Measurements from ENCODE around the gene SUPT4H1. TPM values are rescaled to one million over a fixed set of nuclear protein-coding genes. Genes with fewer than 3 reads are reported as not detected.

The SUPT4H1 gene
- total RNA-seq, 1 experiment from 2014 or later = 53.8 TPM

DNA sequence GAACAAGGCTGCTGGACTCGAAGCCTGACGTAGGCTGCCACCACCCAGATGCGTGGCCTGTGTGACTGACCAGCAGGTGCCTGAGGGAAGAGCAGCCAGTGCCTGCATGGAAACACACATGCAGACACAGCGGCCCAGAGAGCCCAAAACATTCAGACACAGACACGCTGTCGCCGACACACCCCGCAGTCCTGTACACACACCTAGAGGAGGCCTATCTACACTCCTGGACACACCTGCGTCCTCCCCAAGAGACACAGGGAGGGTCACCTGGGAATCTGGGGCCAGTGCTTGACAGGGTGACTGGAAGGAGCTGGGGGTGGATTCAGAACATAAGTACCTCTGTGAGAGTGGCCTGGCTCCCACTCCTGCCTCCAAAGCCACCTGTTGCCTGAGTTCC, 17.3 kb downstream of the SUPT4H1 start:
- H3K9me3 ChIP-seq (ENCODE audit: control insufficient read depth, insufficient read depth, low read depth, low read length) = no peaks in the 10 kb centered on the region
- no peaks in the 10 kb centered on the region; the same call in 1 of the 2 replicates for H3K4me1 ChIP-seq (ENCODE audit: control insufficient read depth, insufficient read depth, low read length)
- ChIA-PET CTCF (no interaction called here), POLR2A (interaction anchor here (0.6 kb wide), 1 partner anchor 65 kb away, joined by 5 read pairs; no protein-coding TSS in a partner anchor)
- no TSS peak for BruUV-seq (replicated peaks)
- no peak overlapping the region for H3K4me3 ChIP-seq (ENCODE audit: low read depth in 2 of 2, low read length in 2 of 2)
- no peak for TF ChIP-seq POLR2AphosphoS5 (IDR thresholded peaks at IDR 0.05; ENCODE audit: low read depth, low read length)
- TF ChIP-seq, protein P1, sequence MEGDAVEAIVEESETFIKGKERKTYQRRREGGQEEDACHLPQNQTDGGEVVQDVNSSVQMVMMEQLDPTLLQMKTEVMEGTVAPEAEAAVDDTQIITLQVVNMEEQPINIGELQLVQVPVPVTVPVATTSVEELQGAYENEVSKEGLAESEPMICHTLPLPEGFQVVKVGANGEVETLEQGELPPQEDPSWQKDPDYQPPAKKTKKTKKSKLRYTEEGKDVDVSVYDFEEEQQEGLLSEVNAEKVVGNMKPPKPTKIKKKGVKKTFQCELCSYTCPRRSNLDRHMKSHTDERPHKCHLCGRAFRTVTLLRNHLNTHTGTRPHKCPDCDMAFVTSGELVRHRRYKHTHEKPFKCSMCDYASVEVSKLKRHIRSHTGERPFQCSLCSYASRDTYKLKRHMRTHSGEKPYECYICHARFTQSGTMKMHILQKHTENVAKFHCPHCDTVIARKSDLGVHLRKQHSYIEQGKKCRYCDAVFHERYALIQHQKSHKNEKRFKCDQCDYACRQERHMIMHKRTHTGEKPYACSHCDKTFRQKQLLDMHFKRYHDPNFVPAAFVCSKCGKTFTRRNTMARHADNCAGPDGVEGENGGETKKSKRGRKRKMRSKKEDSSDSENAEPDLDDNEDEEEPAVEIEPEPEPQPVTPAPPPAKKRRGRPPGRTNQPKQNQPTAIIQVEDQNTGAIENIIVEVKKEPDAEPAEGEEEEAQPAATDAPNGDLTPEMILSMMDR (IDR thresholded peaks at IDR 0.05) = no peak
- no peak for TF ChIP-seq SIN3A (IDR thresholded peaks at IDR 0.05; ENCODE audit: borderline replicate concordance, insufficient read depth, low read depth, low read length)
- TF ChIP-seq, protein P2, sequence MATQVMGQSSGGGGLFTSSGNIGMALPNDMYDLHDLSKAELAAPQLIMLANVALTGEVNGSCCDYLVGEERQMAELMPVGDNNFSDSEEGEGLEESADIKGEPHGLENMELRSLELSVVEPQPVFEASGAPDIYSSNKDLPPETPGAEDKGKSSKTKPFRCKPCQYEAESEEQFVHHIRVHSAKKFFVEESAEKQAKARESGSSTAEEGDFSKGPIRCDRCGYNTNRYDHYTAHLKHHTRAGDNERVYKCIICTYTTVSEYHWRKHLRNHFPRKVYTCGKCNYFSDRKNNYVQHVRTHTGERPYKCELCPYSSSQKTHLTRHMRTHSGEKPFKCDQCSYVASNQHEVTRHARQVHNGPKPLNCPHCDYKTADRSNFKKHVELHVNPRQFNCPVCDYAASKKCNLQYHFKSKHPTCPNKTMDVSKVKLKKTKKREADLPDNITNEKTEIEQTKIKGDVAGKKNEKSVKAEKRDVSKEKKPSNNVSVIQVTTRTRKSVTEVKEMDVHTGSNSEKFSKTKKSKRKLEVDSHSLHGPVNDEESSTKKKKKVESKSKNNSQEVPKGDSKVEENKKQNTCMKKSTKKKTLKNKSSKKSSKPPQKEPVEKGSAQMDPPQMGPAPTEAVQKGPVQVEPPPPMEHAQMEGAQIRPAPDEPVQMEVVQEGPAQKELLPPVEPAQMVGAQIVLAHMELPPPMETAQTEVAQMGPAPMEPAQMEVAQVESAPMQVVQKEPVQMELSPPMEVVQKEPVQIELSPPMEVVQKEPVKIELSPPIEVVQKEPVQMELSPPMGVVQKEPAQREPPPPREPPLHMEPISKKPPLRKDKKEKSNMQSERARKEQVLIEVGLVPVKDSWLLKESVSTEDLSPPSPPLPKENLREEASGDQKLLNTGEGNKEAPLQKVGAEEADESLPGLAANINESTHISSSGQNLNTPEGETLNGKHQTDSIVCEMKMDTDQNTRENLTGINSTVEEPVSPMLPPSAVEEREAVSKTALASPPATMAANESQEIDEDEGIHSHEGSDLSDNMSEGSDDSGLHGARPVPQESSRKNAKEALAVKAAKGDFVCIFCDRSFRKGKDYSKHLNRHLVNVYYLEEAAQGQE (IDR thresholded peaks at IDR 0.05; ENCODE audit: insufficient read depth in 1 of 2, low read depth in 2 of 2, low read length in 1 of 2) = no peak
- no peak for TF ChIP-seq TCF7L2 (IDR thresholded peaks at IDR 0.05; ENCODE audit: low read depth, low read length)
- ATAC-seq (no peak), DNase-seq (ENCODE audit: low read depth, low spot score) (no peak)
- H3K36me3 ChIP-seq (ENCODE audit: control insufficient read depth, insufficient read depth, low read length) = no peaks in the 10 kb centered on the region
- intact Hi-C loops (cut with micrococcal nuclease; ENCODE audit: unreplicated experiment) = no loop called here
- H3K27me3 ChIP-seq (ENCODE audit: control insufficient read depth, insufficient read depth, low read length) = no peaks in the 10 kb centered on the region
- in situ Hi-C loops (cut with HindIII; ENCODE audit: low pct_unique_long_range_greater_than_20kb, low sequenced_read_pairs) = no loop called here
- no peak overlapping the region for H3K27ac ChIP-seq (ENCODE audit: low read length)

DNA sequence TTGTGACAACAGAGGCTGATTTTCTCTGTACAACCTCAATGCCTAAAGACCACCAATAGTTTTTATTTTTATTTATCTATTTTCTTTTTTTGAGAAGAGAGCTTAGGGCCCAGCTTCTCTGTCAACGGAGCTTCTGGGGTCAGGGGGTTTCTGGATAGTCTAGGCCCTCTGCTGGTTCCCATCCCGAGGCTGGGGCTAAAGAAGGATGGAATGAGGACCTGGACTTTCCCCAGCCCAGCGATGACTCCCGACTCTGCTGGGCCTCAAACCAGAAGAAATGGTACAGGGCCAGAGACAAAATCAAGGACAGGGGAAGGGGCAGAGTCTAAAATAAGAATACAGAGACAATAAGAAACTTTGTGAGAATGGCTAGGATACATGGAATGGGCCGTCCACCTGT, 17.7 kb downstream of the SUPT4H1 start:
- Histone ChIP-seq H3K4me1 (ENCODE audit: control insufficient read depth, insufficient read depth, low read length) (no peaks in the 10 kb centered on the region; the same call in 1 of the 2 replicates), H3K36me3 (ENCODE audit: control insufficient read depth, insufficient read depth, low read length) (no peaks in the 10 kb centered on the region), H3K4me3 (ENCODE audit: low read depth in 2 of 2, low read length in 2 of 2) (no peak overlapping the region), H3K27me3 (ENCODE audit: control insufficient read depth, insufficient read depth, low read length) (no peaks in the 10 kb centered on the region), H3K9me3 (ENCODE audit: control insufficient read depth, insufficient read depth, low read depth, low read length) (no peaks in the 10 kb centered on the region), H3K27ac (ENCODE audit: low read length) (no peak overlapping the region)
- ChIA-PET CTCF (no interaction called here), POLR2A (interaction anchor here (0.6 kb wide), 1 partner anchor 65 kb away, joined by 5 read pairs; no protein-coding TSS in a partner anchor)
- in situ Hi-C loops (cut with HindIII; ENCODE audit: low pct_unique_long_range_greater_than_20kb, low sequenced_read_pairs) (no loop called here), intact Hi-C loops (cut with micrococcal nuclease; ENCODE audit: unreplicated experiment) (no loop called here)
- no peak for ATAC-seq
- BruUV-seq (replicated peaks) = no TSS peak
- DNase-seq (ENCODE audit: low read depth, low spot score) = no peak
- TF ChIP-seq, protein P1 (IDR thresholded peaks at IDR 0.05) = no peak
- no peak for TF ChIP-seq TCF7L2 (IDR thresholded peaks at IDR 0.05; ENCODE audit: low read depth, low read length)
- TF ChIP-seq, protein P2 (IDR thresholded peaks at IDR 0.05; ENCODE audit: insufficient read depth in 1 of 2, low read depth in 2 of 2, low read length in 1 of 2) = no peak
- no peak for TF ChIP-seq SIN3A (IDR thresholded peaks at IDR 0.05; ENCODE audit: borderline replicate concordance, insufficient read depth, low read depth, low read length)
- no peak for TF ChIP-seq POLR2AphosphoS5 (IDR thresholded peaks at IDR 0.05; ENCODE audit: low read depth, low read length)

Data from Panc1 (cell line).